ENCODE measurements around the gene NXNL1.

DNA sequence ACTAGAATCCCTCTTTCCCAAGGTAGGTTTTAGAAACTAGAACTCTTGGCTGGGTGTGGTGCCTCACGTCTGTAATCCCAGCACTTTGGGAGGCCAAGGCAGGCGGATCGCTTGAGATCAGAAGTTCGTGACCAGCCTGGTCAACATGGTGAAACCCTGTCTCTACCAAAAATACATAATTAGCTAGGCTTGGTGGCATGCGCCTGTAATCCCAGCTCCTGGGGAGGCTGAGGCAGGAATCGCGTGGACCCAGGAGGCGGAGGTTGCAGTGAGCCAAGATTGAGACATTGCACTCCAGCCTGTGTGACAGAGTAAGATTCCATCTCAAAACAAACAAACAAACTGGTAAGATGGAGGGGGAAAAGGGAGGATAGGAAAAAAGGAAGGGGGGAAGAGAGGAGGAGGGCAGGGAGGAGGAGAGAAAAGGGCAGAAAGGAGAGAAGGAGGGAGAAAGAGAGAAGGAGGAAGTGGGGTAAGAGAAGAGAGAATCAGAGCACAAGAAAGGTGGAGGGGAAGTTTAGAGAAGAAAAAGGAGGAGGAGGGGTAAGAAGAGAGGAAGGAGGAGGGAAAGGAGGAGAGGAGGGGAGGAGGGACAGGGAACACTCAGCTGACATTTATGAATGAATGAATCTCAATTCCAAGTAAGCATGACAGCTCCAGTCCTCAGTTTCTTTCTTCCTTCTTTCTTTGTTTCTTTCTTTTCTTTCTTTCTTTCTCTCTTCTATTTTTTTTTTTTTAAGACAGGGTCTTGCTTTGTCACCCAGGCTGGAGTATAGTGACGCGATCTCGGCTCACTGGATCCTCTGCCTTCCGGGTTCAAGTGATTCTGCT is 7.0 kb upstream of the NXNL1 start:
- TF ChIP-seq, protein P1, sequence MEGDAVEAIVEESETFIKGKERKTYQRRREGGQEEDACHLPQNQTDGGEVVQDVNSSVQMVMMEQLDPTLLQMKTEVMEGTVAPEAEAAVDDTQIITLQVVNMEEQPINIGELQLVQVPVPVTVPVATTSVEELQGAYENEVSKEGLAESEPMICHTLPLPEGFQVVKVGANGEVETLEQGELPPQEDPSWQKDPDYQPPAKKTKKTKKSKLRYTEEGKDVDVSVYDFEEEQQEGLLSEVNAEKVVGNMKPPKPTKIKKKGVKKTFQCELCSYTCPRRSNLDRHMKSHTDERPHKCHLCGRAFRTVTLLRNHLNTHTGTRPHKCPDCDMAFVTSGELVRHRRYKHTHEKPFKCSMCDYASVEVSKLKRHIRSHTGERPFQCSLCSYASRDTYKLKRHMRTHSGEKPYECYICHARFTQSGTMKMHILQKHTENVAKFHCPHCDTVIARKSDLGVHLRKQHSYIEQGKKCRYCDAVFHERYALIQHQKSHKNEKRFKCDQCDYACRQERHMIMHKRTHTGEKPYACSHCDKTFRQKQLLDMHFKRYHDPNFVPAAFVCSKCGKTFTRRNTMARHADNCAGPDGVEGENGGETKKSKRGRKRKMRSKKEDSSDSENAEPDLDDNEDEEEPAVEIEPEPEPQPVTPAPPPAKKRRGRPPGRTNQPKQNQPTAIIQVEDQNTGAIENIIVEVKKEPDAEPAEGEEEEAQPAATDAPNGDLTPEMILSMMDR (IDR thresholded peaks at IDR 0.05), result no peak
- no peak for TF ChIP-seq POLR2A (IDR thresholded peaks at IDR 0.05)

All from uterus (tissue), 2 donors.